NCI-H1105 (cell line): Measurements from ENCODE around the gene AK8.

ENCODE experiments used
- DNase-seq: peaks from one replicate; lab custom pipeline; 2025; lab: John Stamatoyannopoulos, UW

Gene AK8

GRCh38 chr9:132857616-132858342 is 20.3 kb downstream of the AK8 start:
- no peak for DNase-seq

DNA sequence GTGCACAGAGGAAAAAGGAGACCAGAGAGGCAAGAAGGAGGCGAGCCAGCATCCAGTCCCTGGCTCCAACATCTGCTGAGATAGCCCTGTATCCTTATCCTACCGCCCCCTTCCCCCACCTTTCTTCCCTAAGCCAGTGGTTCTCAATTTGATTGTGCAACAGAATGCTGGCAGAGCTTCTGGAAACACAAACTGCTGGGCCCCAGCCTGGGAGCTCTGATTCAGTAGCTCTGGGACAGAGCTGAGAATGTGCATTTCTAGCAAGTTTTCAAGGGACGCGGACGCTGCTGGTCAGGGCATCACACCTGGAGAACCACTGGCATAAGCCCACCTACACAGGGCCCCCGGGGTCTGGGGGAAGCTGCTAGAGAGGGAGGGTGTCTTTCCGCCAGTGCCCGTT is 21.1 kb downstream of the AK8 start:
- DNase-seq, result no peak

DNA sequence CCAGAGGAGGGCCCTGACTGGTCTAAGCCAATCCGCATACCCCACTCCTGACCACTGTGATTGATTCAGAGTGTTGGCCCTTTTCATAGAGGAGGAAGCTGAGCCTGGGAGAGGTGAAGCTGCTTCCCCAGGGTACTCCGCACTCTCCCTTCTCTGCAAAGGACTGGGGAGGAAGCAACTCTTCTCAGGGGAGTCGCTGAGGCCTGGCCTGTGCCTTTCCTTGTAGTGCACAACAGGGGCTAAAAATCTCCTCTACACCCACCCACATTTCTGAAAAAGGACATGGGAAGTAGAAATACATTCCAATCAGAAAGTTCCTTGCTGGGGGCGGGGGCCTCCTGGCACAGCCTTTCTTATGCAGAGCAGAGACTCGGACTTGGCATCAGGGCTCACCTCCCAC is 22.2 kb downstream of the AK8 start:
- no peak for DNase-seq

GRCh38 chr9:132854832-132855231 is 23.3 kb downstream of the AK8 start:
- no peak for DNase-seq

DNA sequence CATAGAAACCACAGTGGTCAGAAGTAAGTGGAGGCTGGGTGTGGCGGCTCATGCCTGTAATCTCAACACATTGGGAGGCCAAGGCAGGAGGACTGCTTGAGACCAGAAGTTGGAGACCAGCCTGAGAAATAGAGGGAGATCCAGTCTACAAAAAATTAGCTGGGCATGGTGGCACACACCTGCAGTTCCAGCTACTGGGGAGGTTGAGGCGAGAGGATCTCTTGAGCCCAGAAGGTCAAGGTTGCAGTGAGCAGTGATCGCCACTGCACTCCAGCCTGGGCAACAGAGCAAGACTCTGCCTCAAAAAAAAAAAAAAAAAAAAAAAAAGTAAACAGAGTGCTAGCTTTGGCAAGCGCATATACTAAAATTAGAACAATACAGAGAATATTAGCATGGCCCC is 24.6 kb downstream of the AK8 start:
- no peak for DNase-seq

GRCh38 chr9:132849185-132849706 is 28.8 kb downstream of the AK8 start:
- DNase-seq, result no peak

DNA sequence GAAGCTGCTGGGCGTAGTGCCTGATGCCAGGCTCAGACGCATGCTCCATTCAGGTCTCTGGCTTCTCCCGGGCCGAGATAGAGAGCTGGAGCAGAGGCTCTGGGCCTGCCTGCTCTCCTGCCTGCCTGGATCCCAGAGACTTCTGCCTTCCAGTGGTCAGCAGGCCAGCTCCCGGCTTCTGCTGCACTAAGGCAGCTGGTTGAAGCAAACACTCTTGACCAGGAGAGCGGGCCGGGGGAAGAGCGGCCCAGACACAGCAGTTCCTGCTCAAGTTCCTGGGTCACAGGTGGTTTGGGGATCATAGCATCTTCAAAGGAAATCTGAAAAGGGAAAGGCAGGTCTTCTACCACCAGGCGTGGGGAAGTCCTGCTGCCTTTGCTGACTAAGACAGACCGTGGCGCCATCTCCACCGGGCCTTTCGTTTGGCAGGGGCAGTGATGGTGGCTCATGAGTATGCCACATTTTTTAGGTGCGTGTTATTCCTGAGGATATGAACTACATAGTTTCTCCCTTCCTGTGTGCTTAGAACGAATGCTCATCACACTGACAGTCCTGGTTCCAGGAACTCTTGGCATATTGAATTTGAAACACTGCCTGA is 31.1 kb downstream of the AK8 start:
- DNase-seq, result no peak

GRCh38 chr9:132846109-132846917 is 31.8 kb downstream of the AK8 start:
- no peak for DNase-seq

GRCh38 chr9:132842124-132843044 is 35.7 kb downstream of the AK8 start:
- DNase-seq, result no peak

DNA sequence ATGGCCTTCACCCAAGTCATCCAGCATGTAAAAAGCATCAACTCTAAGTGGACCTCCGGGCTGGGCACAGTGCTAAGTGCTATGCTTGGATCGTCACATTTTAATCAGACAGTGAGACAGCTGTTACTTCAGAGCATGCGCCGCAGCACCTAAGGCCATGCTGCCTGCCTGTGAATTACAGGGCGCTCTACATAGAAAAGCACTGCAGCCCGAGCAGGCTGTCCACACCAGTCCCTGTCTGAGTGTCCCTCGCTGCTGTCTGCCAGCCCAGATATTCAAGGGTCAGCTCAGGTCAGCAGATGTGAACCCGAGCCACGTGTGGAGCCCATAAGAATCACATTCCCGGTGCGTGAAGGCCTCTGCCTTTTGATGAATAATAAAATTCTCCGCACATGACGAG is 37.1 kb downstream of the AK8 start:
- DNase-seq, result no peak

DNA sequence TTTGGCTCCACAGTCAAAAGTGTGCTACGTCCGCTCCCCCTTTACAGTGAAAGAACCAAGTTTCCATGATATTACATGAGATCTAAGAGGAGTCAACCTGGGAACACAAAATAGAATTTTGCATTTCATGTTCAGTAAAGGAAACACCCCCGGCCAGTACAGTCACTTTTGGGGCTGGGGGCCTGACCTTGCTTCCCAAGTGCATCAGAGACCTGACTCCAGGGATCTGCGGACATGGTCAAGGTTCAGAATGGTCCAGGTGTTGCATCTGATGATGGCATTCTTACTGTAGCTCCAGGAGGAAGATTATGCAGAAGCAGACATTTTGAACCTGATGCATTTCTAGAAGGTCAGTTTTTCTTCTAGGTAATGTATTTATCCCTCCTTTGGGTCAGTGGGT is 39.8 kb downstream of the AK8 start:
- DNase-seq, result no peak

DNA sequence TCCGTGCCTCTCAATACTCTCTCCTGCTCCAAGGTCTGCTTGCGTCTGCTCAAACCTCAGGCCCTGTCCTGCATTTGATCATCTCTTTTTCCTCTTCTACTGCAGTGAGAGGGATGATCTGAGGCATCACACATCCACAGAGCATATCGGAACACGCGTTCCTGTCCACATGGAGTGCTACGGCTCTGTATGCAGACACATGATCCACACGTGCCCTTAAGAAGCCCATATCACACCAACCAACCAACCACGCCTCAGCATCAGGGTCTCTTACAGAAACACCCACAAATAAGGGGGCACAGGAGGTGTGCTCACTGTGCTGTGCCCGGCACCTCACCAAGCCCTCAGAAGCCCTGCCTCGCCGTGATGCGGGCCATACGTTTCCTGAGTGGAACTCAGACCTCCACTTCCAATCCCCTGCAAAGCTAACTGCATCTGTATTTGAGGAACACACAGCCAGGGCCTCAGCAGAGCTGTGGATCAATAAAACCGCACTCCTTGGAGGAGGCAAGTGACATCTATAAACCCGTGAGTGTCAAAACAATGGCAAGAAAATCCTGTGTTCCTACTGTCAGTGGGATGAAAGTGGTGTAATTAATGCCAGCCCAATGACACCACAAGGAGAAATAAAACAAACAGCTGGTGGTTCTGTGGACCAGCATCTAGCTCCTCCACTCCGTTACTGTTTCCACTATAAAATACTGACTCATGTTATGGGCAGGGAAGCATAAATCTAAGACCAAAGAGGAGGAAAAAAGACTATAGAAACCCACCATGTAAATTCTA is 40.4 kb downstream of the AK8 start:
- DNase-seq, result no peak

- DNase-seq, result no peak
Observed at GRCh38 chr9:132834343-132834742, 43.7 kb downstream of the AK8 start.

DNA sequence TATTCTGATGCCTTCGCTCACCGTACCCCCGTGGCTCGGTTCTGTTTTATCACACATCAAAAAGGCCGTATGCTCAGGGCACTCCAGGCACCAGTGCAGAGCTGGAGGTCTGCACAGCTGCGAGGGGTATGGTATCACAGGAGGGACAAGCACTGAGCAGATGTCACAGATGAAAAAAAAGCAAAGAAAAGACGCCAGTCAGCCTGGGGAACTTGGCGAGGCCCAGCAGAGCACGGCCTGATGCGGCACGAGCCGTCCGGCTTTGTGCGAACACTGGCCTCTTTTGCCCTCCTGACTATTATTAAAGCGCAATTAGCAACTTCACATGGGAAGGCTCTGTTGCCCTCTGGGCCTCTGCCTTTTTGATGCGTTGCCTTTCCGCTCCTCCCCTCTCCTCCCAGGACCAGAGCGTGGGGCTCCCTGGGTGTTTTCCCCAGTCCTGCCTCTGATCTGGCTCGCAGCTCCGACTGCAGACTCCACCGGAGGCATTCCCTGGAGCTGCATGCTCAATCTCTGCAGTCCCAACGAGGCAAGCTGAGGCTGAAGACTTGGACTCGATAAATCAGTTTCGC is 44.4 kb downstream of the AK8 start:
- no peak for DNase-seq

DNA sequence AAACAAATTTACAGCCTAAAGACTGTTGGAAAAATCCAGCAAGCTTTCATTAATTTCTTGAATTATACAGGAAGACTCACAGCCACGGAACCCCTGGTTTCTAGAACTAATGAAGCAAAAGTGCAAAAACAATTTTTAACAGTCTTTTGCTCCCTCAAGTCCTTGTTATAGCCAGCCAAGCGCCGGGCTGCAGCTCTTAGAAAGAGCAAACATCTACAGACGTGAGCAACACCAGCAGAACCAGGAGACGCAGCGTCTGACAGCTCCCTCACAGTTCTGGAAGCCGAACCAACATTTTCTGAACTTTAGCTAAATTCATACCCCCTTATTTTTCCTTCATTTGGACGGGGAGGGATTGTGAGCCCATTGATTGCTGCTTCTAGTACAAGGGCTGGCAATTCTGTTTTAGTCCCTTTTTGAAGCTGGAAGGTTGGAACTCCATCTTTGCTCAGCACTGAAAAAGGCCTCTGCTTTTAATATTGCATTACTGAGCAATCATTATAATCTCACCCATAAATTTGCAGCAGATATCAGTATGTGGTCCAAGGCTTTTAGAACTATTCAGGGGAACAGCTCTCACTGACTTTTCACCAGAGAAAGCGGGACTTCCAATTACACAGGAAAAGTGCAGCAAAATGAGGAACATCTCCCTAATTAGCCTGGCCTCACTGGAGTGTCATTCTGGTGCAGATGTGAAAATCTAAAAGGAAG is 45.8 kb downstream of the AK8 start:
- DNase-seq, result no peak

DNA sequence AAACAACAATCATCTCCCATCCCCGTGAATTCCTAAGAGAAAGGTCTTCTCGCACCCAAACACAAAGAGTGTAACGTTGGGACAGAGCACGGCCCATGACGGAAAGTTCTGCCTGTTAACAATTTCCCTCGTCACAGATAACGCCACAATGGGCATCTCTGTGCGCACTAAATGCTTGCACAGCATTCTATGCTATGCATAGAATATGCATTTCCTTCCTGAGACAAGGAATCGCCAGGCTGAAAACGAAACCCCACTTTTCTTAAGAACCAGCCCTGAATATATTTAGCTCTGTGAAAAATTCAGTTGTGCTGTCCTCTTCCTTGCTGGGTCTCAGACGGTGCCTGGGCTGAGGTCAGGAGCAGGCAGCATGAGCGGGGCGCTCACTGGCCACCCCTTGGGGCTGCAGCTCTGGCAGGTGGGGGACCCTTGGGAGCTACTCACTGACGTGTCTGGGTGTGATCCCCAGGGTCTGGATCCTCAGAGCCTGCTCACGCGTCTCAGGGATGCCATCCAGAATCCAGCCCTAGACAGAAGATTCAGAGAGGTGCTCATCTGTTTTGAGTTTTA is 49.8 kb downstream of the AK8 start:
- no peak for DNase-seq

- no peak for DNase-seq
Observed at GRCh38 chr9:132827366-132827765, 50.7 kb downstream of the AK8 start.

DNA sequence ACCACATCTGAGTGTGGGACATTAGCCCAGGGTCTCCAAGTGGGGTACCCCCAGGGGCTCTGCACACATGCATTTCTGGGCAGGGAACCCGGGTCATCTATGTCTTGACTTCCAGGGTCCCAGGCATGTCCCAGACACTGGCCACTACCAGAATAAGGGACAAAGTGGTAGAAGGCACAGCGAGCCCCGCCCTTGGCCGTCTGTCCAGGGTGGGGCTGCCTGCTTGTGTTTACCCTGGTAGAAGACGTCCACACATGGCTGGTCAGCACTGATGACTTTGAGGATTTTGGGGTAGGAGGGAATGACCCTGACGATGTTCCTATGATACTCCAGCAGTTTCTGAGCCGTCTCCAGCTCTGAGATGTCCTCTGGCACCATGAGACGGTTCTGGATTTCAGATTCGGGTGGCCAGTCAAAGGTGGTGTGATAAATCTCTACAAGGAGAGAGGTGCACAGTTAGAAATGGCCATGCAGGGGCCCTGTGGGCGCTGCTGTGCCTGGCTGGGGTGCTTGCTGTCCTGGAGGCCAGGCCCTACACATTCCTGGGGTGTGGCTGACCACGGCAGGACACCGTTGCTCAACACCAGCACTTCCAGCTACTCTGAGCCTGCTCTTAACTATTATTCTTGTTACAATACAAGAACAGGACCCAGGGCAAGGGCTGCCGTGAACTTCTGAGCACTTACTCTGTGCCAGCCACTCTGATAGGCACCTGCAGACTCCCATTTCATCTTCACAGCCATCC is 51.3 kb downstream of the AK8 start:
- no peak for DNase-seq

DNA sequence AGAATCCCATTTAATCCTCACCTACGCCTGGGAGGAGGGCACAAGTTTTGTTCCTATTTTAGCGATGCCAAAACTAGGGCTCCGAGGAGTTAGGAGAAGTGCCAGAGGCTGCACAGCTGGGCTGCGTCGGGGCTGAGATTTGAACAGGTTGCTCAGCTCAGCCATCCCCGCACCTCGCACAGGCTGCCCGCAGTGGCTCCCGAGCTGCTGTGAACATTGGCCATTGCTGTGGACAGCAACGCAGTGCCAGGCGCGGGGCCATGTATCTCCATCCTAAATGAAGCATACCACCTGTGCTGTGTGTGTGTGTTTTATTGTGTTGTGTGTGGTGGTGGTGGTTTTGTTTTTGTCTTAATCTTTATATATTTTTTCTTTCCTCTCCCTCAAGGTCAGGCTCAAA is 52.0 kb downstream of the AK8 start:
- DNase-seq, result no peak
